ENCODE data around the gene CLN6.
"Not testable (repeated sequence)": the region's sequence is repeated elsewhere in the genome, so short reads cannot be mapped to it uniquely, and the experiment has no call there.

Gene CLN6

GRCh38 chr15:68213991-68214837 is 15.3 kb downstream of the CLN6 start:
- H3K36me3 ChIP-seq (ENCODE audit: insufficient read depth, insufficient read length, low read length) = peaks cover 80% of the 10 kb centered on the region
- no peaks in the 10 kb centered on the region for H3K27me3 ChIP-seq (ENCODE audit: insufficient read depth, insufficient read length)
- no peak overlapping the region for H3K9ac ChIP-seq (ENCODE audit: insufficient read length, low read depth)
- H3K4me3 ChIP-seq (ENCODE audit: insufficient read length, low read depth) = no peak overlapping the region
- TF ChIP-seq SUZ12 (IDR thresholded peaks at IDR 0.05; ENCODE audit: extremely low read depth, insufficient read depth, insufficient read length) = no peak
- TF ChIP-seq ZNF274 (IDR thresholded peaks at IDR 0.05; ENCODE audit: low read depth, low read length) = no peak
- no peak for TF ChIP-seq YY1 (IDR thresholded peaks at IDR 0.05; ENCODE audit: insufficient read depth, insufficient read length)
- peaks cover 12% of the 10 kb centered on the region for H3K4me1 ChIP-seq (ENCODE audit: insufficient read depth, insufficient read length)
- no peaks in the 10 kb centered on the region for H3K9me3 ChIP-seq (ENCODE audit: insufficient read depth, low read length)
- no peak for DNase-seq (ENCODE audit: low read depth, low spot score)

GRCh38 chr15:68213491-68213845 is 16.1 kb downstream of the CLN6 start:
- not testable (repeated sequence) for H3K9me3 ChIP-seq (ENCODE audit: insufficient read depth, low read length); H3K9ac ChIP-seq (ENCODE audit: insufficient read length, low read depth); DNase-seq (ENCODE audit: low read depth, low spot score); H3K27me3 ChIP-seq (ENCODE audit: insufficient read depth, insufficient read length); H3K4me3 ChIP-seq (ENCODE audit: insufficient read length, low read depth)
- Histone ChIP-seq H3K36me3 (ENCODE audit: insufficient read depth, insufficient read length, low read length) (peaks cover 80% of the 10 kb centered on the region), H3K4me1 (ENCODE audit: insufficient read depth, insufficient read length) (peaks cover 12% of the 10 kb centered on the region)

GRCh38 chr15:68211656-68212320 is 17.7 kb downstream of the CLN6 start:
- H3K9ac ChIP-seq (ENCODE audit: insufficient read length, low read depth) = no peak overlapping the region
- H3K4me1 ChIP-seq (ENCODE audit: insufficient read depth, insufficient read length) = peaks cover 20% of the 10 kb centered on the region
- no peak for DNase-seq (ENCODE audit: low read depth, low spot score)
- TF ChIP-seq YY1 (IDR thresholded peaks at IDR 0.05; ENCODE audit: insufficient read depth, insufficient read length) (no peak), SUZ12 (IDR thresholded peaks at IDR 0.05; ENCODE audit: extremely low read depth, insufficient read depth, insufficient read length) (no peak), ZNF274 (IDR thresholded peaks at IDR 0.05; ENCODE audit: low read depth, low read length) (no peak)
- no peaks in the 10 kb centered on the region for H3K9me3 ChIP-seq (ENCODE audit: insufficient read depth, low read length)
- H3K27me3 ChIP-seq (ENCODE audit: insufficient read depth, insufficient read length) = no peaks in the 10 kb centered on the region
- H3K4me3 ChIP-seq (ENCODE audit: insufficient read length, low read depth) = no peak overlapping the region
- H3K36me3 ChIP-seq (ENCODE audit: insufficient read depth, insufficient read length, low read length) = peaks cover 81% of the 10 kb centered on the region

- peaks cover 81% of the 10 kb centered on the region for H3K36me3 ChIP-seq (ENCODE audit: insufficient read depth, insufficient read length, low read length)
- peaks cover 23% of the 10 kb centered on the region for H3K4me1 ChIP-seq (ENCODE audit: insufficient read depth, insufficient read length)
- peak overlapping the region; percentile 6 for H3K9ac ChIP-seq (ENCODE audit: insufficient read length, low read depth)
These were observed 18.5 kb downstream of the CLN6 start for GRCh38 chr15:68210821-68211655.

GRCh38 chr15:68210409-68210756 is 19.1 kb downstream of the CLN6 start:
- peaks cover 81% of the 10 kb centered on the region for H3K36me3 ChIP-seq (ENCODE audit: insufficient read depth, insufficient read length, low read length)
- TF ChIP-seq ZNF274 (IDR thresholded peaks at IDR 0.05; ENCODE audit: low read depth, low read length) (no peak), YY1 (IDR thresholded peaks at IDR 0.05; ENCODE audit: insufficient read depth, insufficient read length) (no peak), SUZ12 (IDR thresholded peaks at IDR 0.05; ENCODE audit: extremely low read depth, insufficient read depth, insufficient read length) (no peak)
- peak overlapping the region; percentile 7 for H3K9ac ChIP-seq (ENCODE audit: insufficient read length, low read depth)

More at GRCh38 chr15:68210821-68211655, 18.5 kb downstream of the CLN6 start:
- H3K27me3 ChIP-seq (ENCODE audit: insufficient read depth, insufficient read length) = no peaks in the 10 kb centered on the region
- no peaks in the 10 kb centered on the region for H3K9me3 ChIP-seq (ENCODE audit: insufficient read depth, low read length)
- DNase-seq (ENCODE audit: low read depth, low spot score) = peak; percentile 42
- no peak overlapping the region for H3K4me3 ChIP-seq (ENCODE audit: insufficient read length, low read depth)
- TF ChIP-seq YY1 (IDR thresholded peaks at IDR 0.05; ENCODE audit: insufficient read depth, insufficient read length) = no peak
- no peak for TF ChIP-seq SUZ12 (IDR thresholded peaks at IDR 0.05; ENCODE audit: extremely low read depth, insufficient read depth, insufficient read length)
- no peak for TF ChIP-seq ZNF274 (IDR thresholded peaks at IDR 0.05; ENCODE audit: low read depth, low read length)

GRCh38 chr15:68209735-68210408 is 19.7 kb downstream of the CLN6 start:
- H3K4me1 ChIP-seq (ENCODE audit: insufficient read depth, insufficient read length) = peaks cover 31% of the 10 kb centered on the region
- H3K9ac ChIP-seq (ENCODE audit: insufficient read length, low read depth) = no peak overlapping the region
- no peaks in the 10 kb centered on the region for H3K27me3 ChIP-seq (ENCODE audit: insufficient read depth, insufficient read length)
- no peaks in the 10 kb centered on the region for H3K9me3 ChIP-seq (ENCODE audit: insufficient read depth, low read length)
- no peak overlapping the region for H3K4me3 ChIP-seq (ENCODE audit: insufficient read length, low read depth)
- TF ChIP-seq SUZ12 (IDR thresholded peaks at IDR 0.05; ENCODE audit: extremely low read depth, insufficient read depth, insufficient read length) (no peak), ZNF274 (IDR thresholded peaks at IDR 0.05; ENCODE audit: low read depth, low read length) (no peak), YY1 (IDR thresholded peaks at IDR 0.05; ENCODE audit: insufficient read depth, insufficient read length) (no peak)
- peaks cover 82% of the 10 kb centered on the region for H3K36me3 ChIP-seq (ENCODE audit: insufficient read depth, insufficient read length, low read length)
- DNase-seq (ENCODE audit: low read depth, low spot score) = no peak

More at GRCh38 chr15:68210409-68210756, 19.1 kb downstream of the CLN6 start:
- Histone ChIP-seq H3K9me3 (ENCODE audit: insufficient read depth, low read length) (no peaks in the 10 kb centered on the region), H3K27me3 (ENCODE audit: insufficient read depth, insufficient read length) (no peaks in the 10 kb centered on the region), H3K4me1 (ENCODE audit: insufficient read depth, insufficient read length) (peaks cover 28% of the 10 kb centered on the region), H3K4me3 (ENCODE audit: insufficient read length, low read depth) (no peak overlapping the region)
- DNase-seq (ENCODE audit: low read depth, low spot score) = no peak
